ENCODE data around the gene IL1RL1. TPM values are rescaled to one million over a fixed set of nuclear protein-coding genes. Genes with fewer than 3 reads are reported as not detected.

Gene IL1RL1
- total RNA-seq, 1 experiment from 2014 or later, result 5.7 TPM

DNA sequence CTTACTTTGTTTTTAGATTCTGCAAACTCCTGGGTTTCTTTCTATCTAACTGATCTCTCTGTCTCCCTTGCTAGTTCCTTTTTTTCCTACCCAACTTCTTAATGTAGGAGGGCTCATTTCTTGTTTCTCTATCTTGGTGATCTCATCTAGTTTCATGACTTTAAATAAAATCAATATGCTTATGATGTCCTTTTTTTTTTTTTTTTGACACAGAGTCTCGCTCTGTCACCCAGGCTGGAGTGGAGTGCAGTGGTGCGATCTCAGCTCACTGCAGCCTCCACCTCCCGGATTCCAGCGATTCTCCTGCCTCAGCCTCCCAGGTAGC, 42.2 kb upstream of the IL1RL1 start:
- no peaks in the 10 kb centered on the region for H3F3A ChIP-seq (ENCODE audit: low read length, unreplicated experiment)
- intact Hi-C loops (cut with micrococcal nuclease), result no loop called here
- ATAC-seq (no peak), DNase-seq (no peak)
- H3K9me3 ChIP-seq (ENCODE audit: low read length), result no peaks in the 10 kb centered on the region
- H3K27ac ChIP-seq (ENCODE audit: low read length), result no peak overlapping the region
- no peak overlapping the region for H3K9ac ChIP-seq (ENCODE audit: low read length)
- H4K20me1 ChIP-seq (ENCODE audit: low read length), result no peaks in the 10 kb centered on the region
- TF ChIP-seq EZH2 (IDR thresholded peaks at IDR 0.05; ENCODE audit: low read length, unreplicated experiment) (no peak), EZH2phosphoT487 (IDR thresholded peaks at IDR 0.05; ENCODE audit: borderline replicate concordance, low read length) (no peak)
- TF ChIP-seq, protein P1, sequence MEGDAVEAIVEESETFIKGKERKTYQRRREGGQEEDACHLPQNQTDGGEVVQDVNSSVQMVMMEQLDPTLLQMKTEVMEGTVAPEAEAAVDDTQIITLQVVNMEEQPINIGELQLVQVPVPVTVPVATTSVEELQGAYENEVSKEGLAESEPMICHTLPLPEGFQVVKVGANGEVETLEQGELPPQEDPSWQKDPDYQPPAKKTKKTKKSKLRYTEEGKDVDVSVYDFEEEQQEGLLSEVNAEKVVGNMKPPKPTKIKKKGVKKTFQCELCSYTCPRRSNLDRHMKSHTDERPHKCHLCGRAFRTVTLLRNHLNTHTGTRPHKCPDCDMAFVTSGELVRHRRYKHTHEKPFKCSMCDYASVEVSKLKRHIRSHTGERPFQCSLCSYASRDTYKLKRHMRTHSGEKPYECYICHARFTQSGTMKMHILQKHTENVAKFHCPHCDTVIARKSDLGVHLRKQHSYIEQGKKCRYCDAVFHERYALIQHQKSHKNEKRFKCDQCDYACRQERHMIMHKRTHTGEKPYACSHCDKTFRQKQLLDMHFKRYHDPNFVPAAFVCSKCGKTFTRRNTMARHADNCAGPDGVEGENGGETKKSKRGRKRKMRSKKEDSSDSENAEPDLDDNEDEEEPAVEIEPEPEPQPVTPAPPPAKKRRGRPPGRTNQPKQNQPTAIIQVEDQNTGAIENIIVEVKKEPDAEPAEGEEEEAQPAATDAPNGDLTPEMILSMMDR (conservative IDR thresholded peaks at IDR 0.05; ENCODE audit: low read depth, low read length), result no peak
- H3K27me3 ChIP-seq (ENCODE audit: low read length), result no peaks in the 10 kb centered on the region
- BruUV-seq (replicated peaks), result no TSS peak
- no peaks in the 10 kb centered on the region for H3K4me1 ChIP-seq (ENCODE audit: insufficient read depth, low read length)
- no peaks in the 10 kb centered on the region for H3K36me3 ChIP-seq (ENCODE audit: low read depth, low read length)
- H2AFZ ChIP-seq (ENCODE audit: low read length), result no peak overlapping the region
- H3K4me2 ChIP-seq (ENCODE audit: low read length), result no peak overlapping the region
- POLR2A ChIA-PET (ENCODE audit: unreplicated experiment), result no interaction called here
- H3K4me3 ChIP-seq (ENCODE audit: low read length), result no peak overlapping the region
- H3K9me2 ChIP-seq (replicated peaks; ENCODE audit: low read length), result no peaks in the 10 kb centered on the region
- CTCF ChIA-PET, result no interaction called here
- H3K79me2 ChIP-seq (ENCODE audit: low read length), result no peaks in the 10 kb centered on the region

DNA sequence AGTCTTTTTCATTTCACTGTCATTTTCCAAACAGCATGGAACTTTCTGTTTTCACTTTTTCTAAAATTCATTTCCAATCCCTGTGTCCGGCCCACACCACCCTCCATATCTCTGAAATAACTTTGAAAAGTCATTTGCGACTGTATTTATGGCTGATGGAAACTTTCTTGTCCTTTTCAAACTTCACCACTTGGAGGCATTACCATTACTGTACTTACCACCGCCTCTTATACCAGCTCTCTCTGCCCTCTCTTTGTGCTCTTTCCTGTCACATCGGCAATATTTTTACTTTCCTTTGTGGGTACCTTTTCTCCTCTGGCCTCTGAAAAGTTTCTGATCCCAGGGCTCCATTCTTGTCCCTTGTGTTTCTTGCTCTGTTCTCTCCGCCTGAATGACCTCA, 39.5 kb upstream of the IL1RL1 start:
- H3K4me2 ChIP-seq (ENCODE audit: low read length), result no peak overlapping the region
- no TSS peak for BruUV-seq (replicated peaks)
- no peaks in the 10 kb centered on the region for H3K9me3 ChIP-seq (ENCODE audit: low read length)
- H3K27me3 ChIP-seq (ENCODE audit: low read length), result no peaks in the 10 kb centered on the region
- H3F3A ChIP-seq (ENCODE audit: low read length, unreplicated experiment), result no peaks in the 10 kb centered on the region
- no peak overlapping the region for H2AFZ ChIP-seq (ENCODE audit: low read length)
- H4K20me1 ChIP-seq (ENCODE audit: low read length), result no peaks in the 10 kb centered on the region
- no peaks in the 10 kb centered on the region for H3K9me2 ChIP-seq (replicated peaks; ENCODE audit: low read length)
- ChIA-PET POLR2A (ENCODE audit: unreplicated experiment) (no interaction called here), CTCF (no interaction called here)
- intact Hi-C loops (cut with micrococcal nuclease), result no loop called here
- TF ChIP-seq, protein P1 (conservative IDR thresholded peaks at IDR 0.05; ENCODE audit: low read depth, low read length), result peak; percentile 42; the same call in 1 of the 2 replicates
- TF ChIP-seq EZH2phosphoT487 (IDR thresholded peaks at IDR 0.05; ENCODE audit: borderline replicate concordance, low read length), result no peak
- H3K9ac ChIP-seq (ENCODE audit: low read length), result no peak overlapping the region
- H3K4me3 ChIP-seq (ENCODE audit: low read length), result no peak overlapping the region
- no peak; the same call in 1 of the 2 replicates for ATAC-seq
- H3K79me2 ChIP-seq (ENCODE audit: low read length), result no peaks in the 10 kb centered on the region
- peak; percentile 25 for DNase-seq
- no peaks in the 10 kb centered on the region for H3K4me1 ChIP-seq (ENCODE audit: insufficient read depth, low read length)
- H3K36me3 ChIP-seq (ENCODE audit: low read depth, low read length), result no peaks in the 10 kb centered on the region
- H3K27ac ChIP-seq (ENCODE audit: low read length), result no peak overlapping the region

DNA sequence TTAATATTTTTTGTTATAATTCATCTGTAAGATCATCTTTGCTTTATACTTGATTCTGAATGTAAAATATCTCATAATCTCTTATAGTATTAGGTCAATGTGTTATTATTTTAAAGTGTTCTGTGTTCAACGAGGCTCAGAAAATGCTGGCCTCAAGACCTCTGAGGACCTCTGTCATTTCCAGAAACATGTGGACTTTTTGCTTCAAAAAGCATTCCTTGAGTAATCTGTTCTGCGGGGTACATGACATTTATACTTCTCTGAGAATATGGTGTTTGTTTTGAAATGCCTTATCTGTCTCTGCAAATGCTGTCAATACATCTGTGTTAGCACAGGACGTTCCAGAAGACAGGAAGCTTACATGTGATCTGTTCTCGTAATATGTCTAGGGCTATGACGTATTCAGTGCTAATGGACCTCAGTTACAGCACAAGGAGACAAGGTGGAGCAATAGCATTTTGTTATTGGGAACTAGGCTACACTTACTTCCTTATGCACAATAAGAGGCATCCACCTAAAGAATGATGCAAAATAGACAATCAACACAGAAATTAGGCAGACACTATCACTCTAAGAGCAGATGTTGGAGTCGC, 37.6 kb upstream of the IL1RL1 start:
- intact Hi-C loops (cut with micrococcal nuclease), result no loop called here
- no peaks in the 10 kb centered on the region for H3K4me1 ChIP-seq (ENCODE audit: insufficient read depth, low read length)
- DNase-seq (no peak), ATAC-seq (no peak)
- BruUV-seq (replicated peaks), result no TSS peak
- H3K4me2 ChIP-seq (ENCODE audit: low read length), result no peak overlapping the region
- H3K27ac ChIP-seq (ENCODE audit: low read length), result no peak overlapping the region
- no peaks in the 10 kb centered on the region for H4K20me1 ChIP-seq (ENCODE audit: low read length)
- no peaks in the 10 kb centered on the region for H3K9me2 ChIP-seq (replicated peaks; ENCODE audit: low read length)
- H3K9ac ChIP-seq (ENCODE audit: low read length), result no peak overlapping the region
- H2AFZ ChIP-seq (ENCODE audit: low read length), result no peak overlapping the region
- TF ChIP-seq EZH2phosphoT487 (IDR thresholded peaks at IDR 0.05; ENCODE audit: borderline replicate concordance, low read length) (no peak), EZH2 (IDR thresholded peaks at IDR 0.05; ENCODE audit: low read length, unreplicated experiment) (no peak)
- TF ChIP-seq, protein P1 (conservative IDR thresholded peaks at IDR 0.05; ENCODE audit: low read depth, low read length), result no peak
- no peak overlapping the region for H3K4me3 ChIP-seq (ENCODE audit: low read length)
- CTCF ChIA-PET, result no interaction called here
- no peaks in the 10 kb centered on the region for H3K36me3 ChIP-seq (ENCODE audit: low read depth, low read length)
- POLR2A ChIA-PET (ENCODE audit: unreplicated experiment), result no interaction called here
- H3K27me3 ChIP-seq (ENCODE audit: low read length), result no peaks in the 10 kb centered on the region
- no peaks in the 10 kb centered on the region for H3K9me3 ChIP-seq (ENCODE audit: low read length)
- no peaks in the 10 kb centered on the region for H3F3A ChIP-seq (ENCODE audit: low read length, unreplicated experiment)
- no peaks in the 10 kb centered on the region for H3K79me2 ChIP-seq (ENCODE audit: low read length)
